Epithelial cell of esophagus (primary cell): ENCODE measurements around the gene URI1.
"Not testable (repeated sequence)": the region's sequence is repeated elsewhere in the genome, so short reads cannot be mapped to it uniquely, and the experiment has no call there.

Experiments
- DNase-seq: peaks from one replicate; pipeline ENCODE4 v3.0.0; 2010; ENCODE audit warnings: low read depth
- H3K4me3 ChIP-seq: 2 replicates; pipeline ENCODE4 v1.5.1; 2011; ENCODE audit warnings: mild to moderate bottlenecking, low read length, control low read depth
- CTCF ChIP-seq: IDR thresholded peaks from 2 replicates; pipeline ENCODE4 v1.5.1; 2011; ENCODE audit warnings: low read depth, mild to moderate bottlenecking, low read length, control low read depth, inconsistent platforms; ENCODE audit not compliant: insufficient read depth; ENCODE audit errors: missing control alignments

URI1 gene

GRCh38 chr19:29942404-29943261 lies 594 bp downstream of the URI1 start:
- H3K4me3 ChIP-seq, result peak overlapping the region; percentile 82
- DNase-seq, result peak; percentile 64
- TF ChIP-seq CTCF, result no peak

- peak overlapping the region; percentile 82 for H3K4me3 ChIP-seq
These were observed 1.6 kb downstream of the URI1 start for GRCh38 chr19:29943615-29944014.

DNA sequence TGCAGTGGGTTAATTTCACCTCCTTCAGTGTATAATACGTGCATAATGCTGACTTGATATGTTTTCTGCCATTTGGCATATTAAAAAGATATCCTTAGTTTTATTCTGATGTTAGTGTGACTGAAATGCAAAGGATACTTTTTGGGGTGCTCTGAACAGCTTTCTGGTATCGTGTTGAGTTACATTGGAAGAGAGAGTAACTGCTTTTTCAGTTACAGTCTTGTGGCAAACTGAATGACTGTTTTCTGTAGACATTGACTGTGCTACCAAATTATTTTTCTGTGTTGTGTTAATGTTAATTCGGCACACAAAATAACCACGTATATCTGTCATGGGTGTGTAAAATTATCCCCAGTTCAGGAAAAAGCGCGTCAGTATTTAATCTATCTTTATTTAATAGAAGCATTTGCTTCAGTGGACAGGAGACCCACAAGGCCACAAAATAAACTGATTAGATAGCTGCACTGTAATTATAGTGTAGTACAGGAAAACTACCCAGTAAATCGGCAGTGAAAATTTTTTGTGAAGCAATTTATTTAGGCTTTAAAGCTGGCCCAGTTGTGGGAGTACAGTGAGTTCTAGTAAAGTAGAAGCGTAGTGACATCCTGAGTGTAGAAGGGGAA lies 2.5 kb downstream of the URI1 start:
- no peak for TF ChIP-seq CTCF
- peak overlapping the region; percentile 7 for H3K4me3 ChIP-seq
- DNase-seq, result no peak

More at GRCh38 chr19:29943615-29944014, 1.6 kb downstream of the URI1 start:
- peak; percentile 27 for DNase-seq
- no peak for TF ChIP-seq CTCF

DNA sequence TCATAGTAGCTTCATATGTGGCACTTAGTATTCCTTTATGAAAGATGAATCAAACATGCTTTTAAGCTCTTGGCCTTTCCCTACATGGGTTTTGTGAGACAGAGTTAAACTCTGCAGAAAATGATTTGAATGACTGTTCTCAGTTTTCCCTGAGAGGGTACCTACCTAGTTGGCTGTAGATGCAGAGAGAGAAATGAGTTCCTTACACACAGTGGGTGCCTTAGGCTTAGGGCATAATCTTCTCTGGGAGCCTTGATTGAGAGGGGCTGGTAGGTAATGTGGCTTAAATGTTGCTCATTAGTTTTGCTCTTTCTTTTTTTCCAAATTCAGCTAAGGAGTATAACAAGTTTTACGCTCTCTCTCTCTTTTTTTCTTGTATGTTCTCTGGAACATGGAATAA lies 3.0 kb downstream of the URI1 start:
- DNase-seq, result no peak
- no peak overlapping the region for H3K4me3 ChIP-seq

DNA sequence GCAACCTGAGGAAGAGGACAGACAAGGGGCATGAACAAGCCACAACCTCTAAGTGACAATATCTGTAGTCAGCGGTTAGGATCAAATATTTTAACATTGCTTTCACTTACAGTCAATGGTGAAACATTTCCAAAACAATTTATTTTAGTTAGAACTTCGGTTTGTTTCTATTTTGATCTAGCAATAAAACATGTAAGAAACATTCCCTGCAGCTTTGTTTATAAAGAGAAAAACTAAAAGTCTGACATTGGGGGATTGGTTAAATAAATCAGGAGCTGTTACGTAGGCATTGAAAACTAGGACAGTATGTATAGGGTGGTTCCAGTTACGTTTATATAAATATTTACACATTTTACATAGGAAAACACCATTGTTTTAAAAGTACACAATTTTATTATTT lies 3.4 kb downstream of the URI1 start:
- DNase-seq, result no peak
- H3K4me3 ChIP-seq, result no peak overlapping the region
- TF ChIP-seq CTCF, result no peak

More for the DNA sequence above, 3.0 kb downstream of the URI1 start:
- no peak for TF ChIP-seq CTCF

GRCh38 chr19:29946645-29947044 lies 4.6 kb downstream of the URI1 start:
- H3K4me3 ChIP-seq, result no peak overlapping the region
- no peak for TF ChIP-seq CTCF

DNA sequence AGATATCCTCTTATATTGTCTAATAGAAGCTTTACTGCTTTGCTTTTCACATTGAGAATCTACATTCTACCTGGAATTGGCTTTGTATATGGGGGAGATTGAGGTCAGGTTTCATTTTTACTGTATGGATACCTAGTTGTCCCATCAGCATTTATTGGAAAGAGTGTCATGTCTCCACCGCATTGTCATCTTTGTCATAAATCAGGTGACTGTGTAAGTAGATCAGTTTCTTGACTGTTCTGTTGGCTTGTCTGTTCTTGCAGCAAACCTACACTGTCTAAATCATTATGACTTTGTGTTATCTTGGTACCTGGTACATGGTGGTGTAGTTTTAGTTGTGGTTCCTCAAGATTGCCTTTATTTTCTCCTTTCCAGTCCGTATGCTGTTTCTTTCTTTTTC lies 5.8 kb downstream of the URI1 start:
- no peak overlapping the region for H3K4me3 ChIP-seq
- no peak for DNase-seq
- no peak for TF ChIP-seq CTCF

More at GRCh38 chr19:29946645-29947044, 4.6 kb downstream of the URI1 start:
- DNase-seq, result no peak

GRCh38 chr19:29948759-29949470 lies 6.9 kb downstream of the URI1 start:
- DNase-seq, H3K4me3 ChIP-seq: not testable (repeated sequence)
